HG02610 (cell line): Measurements from ENCODE around the gene GALM.
"Not testable (repeated sequence)": the region's sequence is repeated elsewhere in the genome, so short reads cannot be mapped to it uniquely, and the experiment has no call there.

ENCODE experiments used
- ATAC-seq: cut with Tn5 transposase; IDR thresholded peaks from one replicate; pipeline ENCODE4 v1.9.1; 2021; ENCODE audit warnings: mild to moderate bottlenecking, moderate library complexity; ENCODE audit not compliant: unreplicated experiment

The GALM gene

GRCh38 chr2:38737000-38737698 is 71.2 kb downstream of the GALM start:
- ATAC-seq, result not testable (repeated sequence)

- ATAC-seq, result no peak
Observed at GRCh38 chr2:38737925-38738324, 72.0 kb downstream of the GALM start.

GRCh38 chr2:38739524-38739923 is 73.6 kb downstream of the GALM start:
- no peak for ATAC-seq

- no peak for ATAC-seq
Observed at GRCh38 chr2:38740851-38741731, 75.2 kb downstream of the GALM start.

- no peak for ATAC-seq
Observed at GRCh38 chr2:38742797-38743559, 77.1 kb downstream of the GALM start.

- no peak for ATAC-seq
Observed at GRCh38 chr2:38743672-38744398, 77.9 kb downstream of the GALM start.

GRCh38 chr2:38744399-38744780 is 78.5 kb downstream of the GALM start:
- no peak for ATAC-seq

GRCh38 chr2:38745267-38745666 is 79.4 kb downstream of the GALM start:
- ATAC-seq, result no peak

- no peak for ATAC-seq
Observed at GRCh38 chr2:38747007-38747424, 81.1 kb downstream of the GALM start.

GRCh38 chr2:38747819-38748218 is 81.9 kb downstream of the GALM start:
- no peak for ATAC-seq

- ATAC-seq, result no peak
Observed at GRCh38 chr2:38748391-38748790, 82.5 kb downstream of the GALM start.

- no peak for ATAC-seq
Observed at GRCh38 chr2:38748943-38749804, 83.3 kb downstream of the GALM start.

GRCh38 chr2:38750011-38750890 is 84.3 kb downstream of the GALM start:
- ATAC-seq, result peak; percentile 36

- peak; percentile 81 for ATAC-seq
Observed at GRCh38 chr2:38750891-38751595, 85.1 kb downstream of the GALM start, which contains the start of gene SRSF7. Gene SRSF7 (minus strand): TSS chr2:38751361. CDS start chr2:38751256, 105 bp downstream.

GRCh38 chr2:38751596-38752410 is 85.9 kb downstream of the GALM start:
- no peak for ATAC-seq

- ATAC-seq, result no peak
Observed at GRCh38 chr2:38754049-38754448, 88.1 kb downstream of the GALM start.

- no peak for ATAC-seq
Observed at GRCh38 chr2:38754506-38754905, 88.6 kb downstream of the GALM start.
